ENCODE results near the gene ZP4.

The ZP4 gene

GRCh38 chr1:237875291-237875690 is 15.4 kb downstream of the ZP4 start:
- Histone ChIP-seq H3K4me3 (ENCODE audit: low read depth, low read length) (no peak overlapping the region), H3K27me3 (replicated peaks) (no peaks in the 10 kb centered on the region), H3K27ac (no peak overlapping the region), H3K36me3 (replicated peaks) (no peaks in the 10 kb centered on the region)
- in situ Hi-C loops (cut with HindIII; ENCODE audit: low pct_ligation_motif_present, low sequenced_read_pairs), result no loop called here
- DNase-seq, result no peak
- TF ChIP-seq CTCF (IDR thresholded peaks at IDR 0.05; ENCODE audit: low read depth, low read length, missing control alignments), result no peak

GRCh38 chr1:237873487-237874211 is 17.1 kb downstream of the ZP4 start:
- Histone ChIP-seq H3K27me3 (replicated peaks) (no peaks in the 10 kb centered on the region), H3K27ac (no peak overlapping the region), H3K4me3 (ENCODE audit: low read depth, low read length) (no peak overlapping the region), H3K36me3 (replicated peaks) (no peaks in the 10 kb centered on the region)
- in situ Hi-C loops (cut with HindIII; ENCODE audit: low pct_ligation_motif_present, low sequenced_read_pairs), result no loop called here
- DNase-seq, result peak; percentile 65
- no peak for TF ChIP-seq CTCF (IDR thresholded peaks at IDR 0.05; ENCODE audit: low read depth, low read length, missing control alignments)

GRCh38 chr1:237868817-237869600 is 21.7 kb downstream of the ZP4 start:
- Histone ChIP-seq H3K36me3 (replicated peaks) (no peaks in the 10 kb centered on the region), H3K27me3 (replicated peaks) (no peaks in the 10 kb centered on the region), H3K4me3 (ENCODE audit: low read depth, low read length) (no peak overlapping the region), H3K27ac (no peak overlapping the region)
- no peak for TF ChIP-seq CTCF (IDR thresholded peaks at IDR 0.05; ENCODE audit: low read depth, low read length, missing control alignments)
- in situ Hi-C loops (cut with HindIII; ENCODE audit: low pct_ligation_motif_present, low sequenced_read_pairs), result no loop called here
- no peak for DNase-seq

- Histone ChIP-seq H3K27ac (no peak overlapping the region), H3K36me3 (replicated peaks) (no peaks in the 10 kb centered on the region), H3K4me3 (ENCODE audit: low read depth, low read length) (no peak overlapping the region), H3K27me3 (replicated peaks) (no peaks in the 10 kb centered on the region)
- in situ Hi-C loops (cut with HindIII; ENCODE audit: low pct_ligation_motif_present, low sequenced_read_pairs), result no loop called here
- DNase-seq, result no peak
- no peak for TF ChIP-seq CTCF (IDR thresholded peaks at IDR 0.05; ENCODE audit: low read depth, low read length, missing control alignments)
These were observed 23.3 kb downstream of the ZP4 start for GRCh38 chr1:237867380-237867888.

GRCh38 chr1:237864338-237865244 is 26.1 kb downstream of the ZP4 start:
- Histone ChIP-seq H3K4me3 (ENCODE audit: low read depth, low read length) (peak overlapping the region; percentile 42), H3K27ac (no peak overlapping the region), H3K27me3 (replicated peaks) (no peaks in the 10 kb centered on the region), H3K36me3 (replicated peaks) (no peaks in the 10 kb centered on the region)
- in situ Hi-C loops (cut with HindIII; ENCODE audit: low pct_ligation_motif_present, low sequenced_read_pairs), result no loop called here
- peak; percentile 18 for DNase-seq
- peak; percentile 97 for TF ChIP-seq CTCF (IDR thresholded peaks at IDR 0.05; ENCODE audit: low read depth, low read length, missing control alignments)
